DMS 273 (cell line): ENCODE results near the gene ANO7.

Experiments
- DNase-seq: peaks from one replicate; lab custom pipeline; 2025; ENCODE audit not compliant: unreplicated experiment; lab: John Stamatoyannopoulos, UW

ANO7 gene

GRCh38 chr2:241207151-241207550 is 18.7 kb downstream of the ANO7 start:
- DNase-seq: no peak

GRCh38 chr2:241207641-241208040 is 19.2 kb downstream of the ANO7 start:
- no peak for DNase-seq

- no peak for DNase-seq
Observed at GRCh38 chr2:241208058-241208457, 19.6 kb downstream of the ANO7 start.

GRCh38 chr2:241209271-241209670 is 20.8 kb downstream of the ANO7 start:
- DNase-seq: no peak

GRCh38 chr2:241211276-241211675 is 22.8 kb downstream of the ANO7 start:
- no peak for DNase-seq

- DNase-seq: no peak
Observed at GRCh38 chr2:241213041-241213440, 24.6 kb downstream of the ANO7 start.

GRCh38 chr2:241213567-241213966 is 25.1 kb downstream of the ANO7 start:
- no peak for DNase-seq

- DNase-seq: no peak
Observed at GRCh38 chr2:241214209-241214608, 25.7 kb downstream of the ANO7 start.

GRCh38 chr2:241214766-241215165 is 26.3 kb downstream of the ANO7 start:
- no peak for DNase-seq

GRCh38 chr2:241215421-241215820 is 26.9 kb downstream of the ANO7 start:
- DNase-seq: peak; percentile 75

GRCh38 chr2:241216211-241216761 is 27.8 kb downstream of the ANO7 start:
- no peak for DNase-seq

- DNase-seq: peak; percentile 73
Observed at GRCh38 chr2:241217320-241218031, 29.0 kb downstream of the ANO7 start.

GRCh38 chr2:241218131-241219029 is 29.9 kb downstream of the ANO7 start:
- peak; percentile 63 for DNase-seq

- DNase-seq: no peak
Observed at GRCh38 chr2:241219030-241219382, 30.5 kb downstream of the ANO7 start.

GRCh38 chr2:241219856-241220356 is 31.4 kb downstream of the ANO7 start:
- DNase-seq: no peak

GRCh38 chr2:241223211-241224017 is 34.9 kb downstream of the ANO7 start:
- no peak for DNase-seq

GRCh38 chr2:241224018-241224850 is 35.8 kb downstream of the ANO7 start:
- peak; percentile 43 for DNase-seq

- no peak for DNase-seq
Observed at GRCh38 chr2:241224851-241225438, 36.5 kb downstream of the ANO7 start.

GRCh38 chr2:241225545-241225944 is 37.1 kb downstream of the ANO7 start:
- DNase-seq: no peak

- DNase-seq: no peak
Observed at GRCh38 chr2:241225983-241226382, 37.5 kb downstream of the ANO7 start.
